ENCODE data around the gene NTM. TPM values are rescaled to one million over a fixed set of nuclear protein-coding genes. Genes with fewer than 3 reads are reported as not detected.

NTM gene
- total and polyA plus RNA-seq, 2 of the 8 experiments (the other 6 are each of a cell fraction or from before 2014, with no cell fraction given), result 13.4 to 20.0 TPM

DNA sequence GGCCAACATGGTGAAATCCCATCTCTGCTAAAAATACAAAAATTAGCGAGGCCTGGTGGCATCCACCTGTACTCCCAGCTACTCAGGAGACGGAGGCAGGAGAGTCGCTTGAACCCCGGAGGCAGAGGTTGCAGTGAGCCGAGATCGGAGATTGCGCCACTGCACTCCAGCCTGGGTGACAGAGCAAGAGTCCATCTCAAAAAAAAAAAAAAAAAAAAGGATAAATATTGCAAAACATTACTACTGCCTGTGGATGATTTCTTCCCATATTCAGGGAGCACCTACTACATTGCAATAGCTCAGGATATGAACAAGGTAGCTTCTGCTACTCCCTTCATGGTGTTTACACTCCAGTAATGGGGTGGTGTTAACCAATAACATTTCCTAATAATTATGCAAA is 980.6 kb downstream of the NTM start:
- no peak overlapping the region for H3K4me3 ChIP-seq (ENCODE audit: extremely low read depth in 1 of 4, insufficient read depth in 2 of 4, low read depth in 3 of 4, low read length in 4 of 4)
- DNase-seq (ENCODE audit: low read depth in 1 of 2, low spot score in 2 of 2) (no peak), FAIRE-seq (no peak)
- H3K79me1 ChIP-seq (ENCODE audit: low read depth, low read length), result no peaks in the 10 kb centered on the region
- no peak overlapping the region for H4K5ac ChIP-seq (ENCODE audit: insufficient read length, low read depth, low read length)
- no peak overlapping the region for H4K8ac ChIP-seq (ENCODE audit: extremely low read depth, insufficient read depth, low read length)
- H3K23ac ChIP-seq (ENCODE audit: insufficient read length), result no peak overlapping the region
- POLR2A ChIA-PET (ENCODE audit: partially characterized antibody), result no interaction called here
- H3K14ac ChIP-seq (ENCODE audit: insufficient read length), result no peak overlapping the region
- H2AK5ac ChIP-seq (ENCODE audit: low read depth, low read length), result no peak overlapping the region
- no peak overlapping the region for H2BK5ac ChIP-seq (ENCODE audit: low read depth, low read length)
- H3K27ac ChIP-seq (ENCODE audit: low read depth, low read length), result no peak overlapping the region
- H2BK20ac ChIP-seq (ENCODE audit: low read length), result no peak overlapping the region
- H3K9me3 ChIP-seq (ENCODE audit: insufficient read depth in 2 of 2, low read depth in 1 of 2, low read length in 1 of 2), result no peaks in the 10 kb centered on the region
- H3K27me3 ChIP-seq (replicated peaks in 1 of 4; ENCODE audit: control insufficient read depth in 3 of 4, extremely low read depth in 1 of 4, insufficient read depth in 3 of 4, low read length in 3 of 4), result no peaks in the 10 kb centered on the region
- H3K79me2 ChIP-seq (ENCODE audit: control insufficient read depth in 1 of 2, insufficient read depth in 2 of 2, low read length in 2 of 2), result no peaks in the 10 kb centered on the region
- H2BK120ac ChIP-seq (replicated peaks; ENCODE audit: low read depth, low read length), result no peak overlapping the region
- H3K23me2 ChIP-seq (ENCODE audit: low read depth, low read length), result no peaks in the 10 kb centered on the region
- H2BK15ac ChIP-seq (ENCODE audit: low read length), result no peak overlapping the region
- no peak overlapping the region for H3K56ac ChIP-seq (replicated peaks; ENCODE audit: insufficient read length, low read depth, low read length)
- no peak overlapping the region for H2BK12ac ChIP-seq (ENCODE audit: low read depth, low read length)
- H3K18ac ChIP-seq (ENCODE audit: extremely low read depth, low read length), result no peak overlapping the region
- H3K9ac ChIP-seq (replicated peaks in 1 of 4; ENCODE audit: extremely low read depth in 1 of 4, low read depth in 3 of 4, low read length in 3 of 4), result no peak overlapping the region
- H2AFZ ChIP-seq (ENCODE audit: low read length), result no peak overlapping the region
- TF ChIP-seq KDM4A (IDR thresholded peaks at IDR 0.05; ENCODE audit: low read depth, low read length, severe bottlenecking) (no peak), KDM1A (IDR thresholded peaks at IDR 0.05; ENCODE audit: borderline replicate concordance, low read length) (no peak), RFX5 (IDR thresholded peaks at IDR 0.05; ENCODE audit: borderline replicate concordance, low read depth, low read length) (no peak), SUZ12 (IDR thresholded peaks at IDR 0.05; ENCODE audit: low read length) (no peak), HDAC6 (IDR thresholded peaks at IDR 0.05; ENCODE audit: low read depth, low read length) (no peak), ZNF274 (IDR thresholded peaks at IDR 0.05; ENCODE audit: borderline replicate concordance, extremely low read depth, low read length) (no peak), JUN (IDR thresholded peaks at IDR 0.05; ENCODE audit: low read depth, low read length) (no peak), POLR2A (IDR thresholded peaks at IDR 0.05; ENCODE audit: control extremely low read depth in 1 of 2, low read depth in 2 of 2, low read length in 2 of 2) (no peak), SP2 (IDR thresholded peaks at IDR 0.05; ENCODE audit: low read length) (no peak), CREB1 (IDR thresholded peaks at IDR 0.05) (no peak), BRCA1 (IDR thresholded peaks at IDR 0.05; ENCODE audit: low read depth, low read length) (no peak), YY1 (IDR thresholded peaks at IDR 0.05; ENCODE audit: low read depth, low read length) (no peak), CTBP2 (IDR thresholded peaks at IDR 0.05; ENCODE audit: borderline replicate concordance, insufficient read depth, insufficient read length, low read length) (no peak)
- TF ChIP-seq, protein P1, sequence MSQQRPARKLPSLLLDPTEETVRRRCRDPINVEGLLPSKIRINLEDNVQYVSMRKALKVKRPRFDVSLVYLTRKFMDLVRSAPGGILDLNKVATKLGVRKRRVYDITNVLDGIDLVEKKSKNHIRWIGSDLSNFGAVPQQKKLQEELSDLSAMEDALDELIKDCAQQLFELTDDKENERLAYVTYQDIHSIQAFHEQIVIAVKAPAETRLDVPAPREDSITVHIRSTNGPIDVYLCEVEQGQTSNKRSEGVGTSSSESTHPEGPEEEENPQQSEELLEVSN (IDR thresholded peaks at IDR 0.05), result no peak
- no peaks in the 10 kb centered on the region for H4K20me1 ChIP-seq (replicated peaks in 1 of 2; ENCODE audit: control insufficient read depth in 1 of 2, insufficient read depth in 2 of 2, low read length in 2 of 2)
- CTCF ChIA-PET (ENCODE audit: partially characterized antibody), result interaction anchor here (0.6 to 4.7 kb wide), 3 partner anchors 39 to 722 kb away, joined by 4 to 22 read pairs (median 6); no protein-coding TSS in a partner anchor
- no peaks in the 10 kb centered on the region for H3K36me3 ChIP-seq (ENCODE audit: control insufficient read depth in 2 of 4, insufficient read depth in 4 of 4, low read length in 3 of 4)
- H3K4me1 ChIP-seq (replicated peaks in 1 of 4; ENCODE audit: control insufficient read depth in 3 of 4, insufficient read depth in 4 of 4, low read length in 3 of 4), result peaks cover 2 to 4% (median 3%) of the 10 kb centered on the region in 4 experiments; a peak in 5 of 7 replicates
- H3K4me2 ChIP-seq (ENCODE audit: insufficient read depth in 1 of 2, low read depth in 2 of 2, low read length in 2 of 2), result no peak overlapping the region
- WGBS, 2 experiments (ENCODE audit: extremely low coverage in 1 of 2, insufficient coverage in 1 of 2, insufficient read length in 1 of 2, insufficient replicate concordance in 2 of 2, low coverage in 1 of 2, low lambda C conversion rate in 2 of 2, missing lambda C conversion rate in 1 of 2), result 96% methylated on average over 7 of the region's 7 CpGs; no CpG with 5 or more reads in 1 of the 2 experiments
- H4K91ac ChIP-seq (replicated peaks; ENCODE audit: insufficient read length, low read length), result no peak overlapping the region
- H3K4ac ChIP-seq (replicated peaks; ENCODE audit: insufficient read length, low read depth, low read length), result no peak overlapping the region
